Measurements from ENCODE around the gene POLD1.
A peak's percentile ranks its signal among the peaks of the same experiment; 100 is the strongest.

Gene POLD1

DNA sequence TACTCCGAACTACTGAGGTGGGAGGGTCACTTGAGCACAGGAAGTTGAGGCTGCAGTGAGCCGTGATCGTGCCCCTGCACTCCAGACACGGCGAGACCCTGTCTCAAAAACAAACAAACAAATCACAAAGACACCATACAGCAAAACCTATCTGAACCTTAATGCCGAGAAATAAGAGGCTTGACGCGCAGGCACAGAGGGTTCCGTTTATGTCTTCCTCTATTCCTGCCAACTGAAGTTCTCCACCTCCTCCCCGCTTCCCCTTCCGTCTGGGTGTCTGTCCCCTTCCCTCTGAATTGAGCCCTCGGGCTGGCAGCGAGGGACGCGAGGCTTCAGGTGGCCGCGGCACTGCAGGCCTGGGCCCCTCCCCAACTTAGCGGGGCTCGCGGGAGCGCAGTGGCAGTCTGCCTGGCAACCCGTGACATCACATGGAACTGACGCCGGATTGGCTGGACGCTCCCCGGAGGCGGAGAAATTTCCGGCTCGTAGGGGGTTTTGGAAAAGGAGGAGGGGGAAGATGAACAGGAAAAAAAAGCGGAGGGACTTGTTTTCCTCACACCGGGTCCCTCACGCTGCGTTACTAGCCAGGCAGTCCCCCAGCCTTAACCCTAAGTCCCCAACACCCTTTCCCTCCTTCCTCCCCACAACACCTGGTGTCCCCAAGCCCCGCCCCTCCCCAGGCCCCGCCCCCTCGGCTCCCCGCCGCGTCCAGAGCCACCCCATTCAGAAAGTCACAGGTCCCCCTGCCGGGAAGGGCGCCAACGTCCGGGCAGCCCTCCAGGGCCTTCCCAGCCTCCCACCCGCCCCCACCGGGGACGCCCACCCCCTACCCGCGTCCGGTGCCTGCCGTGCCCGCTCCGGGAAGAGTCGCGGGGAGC is 47.4 kb downstream of the POLD1 start:
- Histone ChIP-seq H3K4me3 (replicated peaks; ENCODE audit: low read depth, low read length) (peak overlapping the region; percentile 56), H3K27me3 (replicated peaks; ENCODE audit: control insufficient read depth, insufficient read depth, low read length) (no peaks in the 10 kb centered on the region), H3K36me3 (ENCODE audit: control insufficient read depth, insufficient read depth, low read length) (no peaks in the 10 kb centered on the region)
- TF ChIP-seq, protein P1, sequence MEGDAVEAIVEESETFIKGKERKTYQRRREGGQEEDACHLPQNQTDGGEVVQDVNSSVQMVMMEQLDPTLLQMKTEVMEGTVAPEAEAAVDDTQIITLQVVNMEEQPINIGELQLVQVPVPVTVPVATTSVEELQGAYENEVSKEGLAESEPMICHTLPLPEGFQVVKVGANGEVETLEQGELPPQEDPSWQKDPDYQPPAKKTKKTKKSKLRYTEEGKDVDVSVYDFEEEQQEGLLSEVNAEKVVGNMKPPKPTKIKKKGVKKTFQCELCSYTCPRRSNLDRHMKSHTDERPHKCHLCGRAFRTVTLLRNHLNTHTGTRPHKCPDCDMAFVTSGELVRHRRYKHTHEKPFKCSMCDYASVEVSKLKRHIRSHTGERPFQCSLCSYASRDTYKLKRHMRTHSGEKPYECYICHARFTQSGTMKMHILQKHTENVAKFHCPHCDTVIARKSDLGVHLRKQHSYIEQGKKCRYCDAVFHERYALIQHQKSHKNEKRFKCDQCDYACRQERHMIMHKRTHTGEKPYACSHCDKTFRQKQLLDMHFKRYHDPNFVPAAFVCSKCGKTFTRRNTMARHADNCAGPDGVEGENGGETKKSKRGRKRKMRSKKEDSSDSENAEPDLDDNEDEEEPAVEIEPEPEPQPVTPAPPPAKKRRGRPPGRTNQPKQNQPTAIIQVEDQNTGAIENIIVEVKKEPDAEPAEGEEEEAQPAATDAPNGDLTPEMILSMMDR (IDR thresholded peaks at IDR 0.05; ENCODE audit: insufficient read depth, low read length, poor library complexity, severe bottlenecking), result no peak
- DNase-seq (ENCODE audit: extremely low read depth, insufficient read length), result peak; percentile 89

DNA sequence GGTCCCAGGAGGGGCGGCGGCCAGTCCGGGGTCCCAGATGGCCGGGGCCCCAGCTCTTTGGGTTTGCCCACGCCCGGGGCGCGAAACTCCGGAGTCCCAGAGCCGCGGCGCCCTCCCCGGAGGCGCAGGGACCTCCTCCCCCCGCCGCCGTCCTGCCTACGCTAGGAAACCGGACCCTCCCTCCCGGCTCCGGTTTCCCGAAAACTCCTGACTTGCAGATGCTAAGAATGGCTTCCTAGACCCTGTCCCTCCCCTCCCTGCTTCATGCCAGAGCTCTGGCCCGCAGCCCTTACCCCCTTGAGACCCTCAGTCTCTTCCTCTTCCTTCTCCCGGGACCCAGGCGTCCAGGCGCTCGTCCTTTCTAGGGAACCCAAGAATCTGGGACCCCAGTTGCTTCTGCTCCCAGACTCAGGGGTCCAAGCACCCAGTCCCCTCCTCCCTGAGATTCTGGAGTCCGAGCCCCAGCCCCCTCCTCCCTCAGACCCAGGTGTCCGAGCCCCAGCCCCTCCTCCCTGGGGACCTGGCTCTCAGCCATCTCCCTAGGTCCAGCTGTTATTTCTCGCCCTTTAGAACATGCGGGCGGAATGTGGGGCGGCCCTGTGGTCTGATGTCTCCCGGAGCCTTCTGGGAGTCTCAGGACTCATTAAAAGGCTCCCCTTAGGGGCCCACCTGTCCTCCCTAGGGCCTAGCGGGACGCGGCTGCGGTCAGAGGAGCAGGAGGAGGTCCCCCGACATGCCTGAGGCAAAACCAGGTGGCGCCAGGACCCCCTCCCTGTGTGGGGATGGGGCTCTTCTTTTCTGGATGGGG is 48.3 kb downstream of the POLD1 start, which contains the start of gene MYBPC2:
MYBPC2 (plus strand) TSS at position 672 of the 808 bp plus-strand sequence; CDS start at position 734, 62 bp downstream.
- TF ChIP-seq, protein P1 (IDR thresholded peaks at IDR 0.05; ENCODE audit: insufficient read depth, low read length, poor library complexity, severe bottlenecking), result no peak
- Histone ChIP-seq H3K27me3 (replicated peaks; ENCODE audit: control insufficient read depth, insufficient read depth, low read length) (no peaks in the 10 kb centered on the region), H3K4me3 (replicated peaks; ENCODE audit: low read depth, low read length) (peak within 1 kb of the TSS; percentile 56), H3K36me3 (ENCODE audit: control insufficient read depth, insufficient read depth, low read length) (no peaks in the 10 kb centered on the region)
- no peak for DNase-seq (ENCODE audit: extremely low read depth, insufficient read length)

DNA sequence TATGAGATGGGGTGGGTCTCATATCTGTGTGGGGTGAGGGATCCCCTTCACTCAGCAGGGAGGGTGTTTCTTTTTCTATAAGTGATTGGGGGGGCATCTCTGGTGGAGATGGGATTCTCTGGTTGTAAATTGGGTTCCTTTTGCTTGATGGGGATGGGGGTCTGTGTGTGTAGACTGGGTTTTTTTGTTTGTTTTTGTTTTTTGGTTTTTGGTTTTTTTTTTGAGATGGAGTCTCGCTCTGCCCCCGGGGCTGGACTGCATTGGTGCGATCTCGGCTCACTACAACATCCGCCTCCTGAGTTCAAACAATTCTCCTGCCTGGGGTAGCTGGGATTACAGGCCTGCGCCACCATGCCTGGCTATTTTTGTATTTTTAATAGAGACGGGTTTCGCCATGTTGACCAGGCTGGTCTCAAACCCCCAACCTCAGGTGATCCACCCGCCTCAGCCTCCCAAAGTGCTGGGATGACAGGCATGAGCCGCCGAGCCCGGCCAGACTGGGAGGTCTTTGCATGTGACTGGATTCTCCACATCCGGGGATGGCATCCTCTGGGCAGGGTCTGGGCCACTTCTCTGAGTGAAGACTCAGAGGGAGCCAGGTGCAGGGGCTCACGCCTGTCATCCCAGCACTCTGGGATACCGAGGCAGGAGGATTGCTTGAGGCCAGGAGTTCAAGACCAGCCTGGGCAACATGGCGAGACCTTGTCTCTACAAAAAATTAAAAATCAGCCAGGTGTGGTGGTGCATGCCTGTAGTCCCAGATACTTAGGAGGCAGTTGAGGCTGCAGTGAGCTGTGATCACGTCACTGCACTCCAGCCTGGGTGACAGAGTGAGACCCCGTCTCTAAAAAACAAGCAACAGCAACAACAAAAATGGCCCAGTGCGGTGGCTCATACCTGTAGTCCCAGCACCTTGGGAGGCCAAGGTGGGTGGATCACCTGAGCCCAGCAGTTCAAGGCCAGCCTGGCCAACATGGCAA is 49.3 kb downstream of the POLD1 start:
- TF ChIP-seq, protein P1 (IDR thresholded peaks at IDR 0.05; ENCODE audit: insufficient read depth, low read length, poor library complexity, severe bottlenecking), result no peak
- H3K36me3 ChIP-seq (ENCODE audit: control insufficient read depth, insufficient read depth, low read length), result no peaks in the 10 kb centered on the region
- no peak overlapping the region for H3K4me3 ChIP-seq (replicated peaks; ENCODE audit: low read depth, low read length)
- no peaks in the 10 kb centered on the region for H3K27me3 ChIP-seq (replicated peaks; ENCODE audit: control insufficient read depth, insufficient read depth, low read length)
- no peak for DNase-seq (ENCODE audit: extremely low read depth, insufficient read length)

DNA sequence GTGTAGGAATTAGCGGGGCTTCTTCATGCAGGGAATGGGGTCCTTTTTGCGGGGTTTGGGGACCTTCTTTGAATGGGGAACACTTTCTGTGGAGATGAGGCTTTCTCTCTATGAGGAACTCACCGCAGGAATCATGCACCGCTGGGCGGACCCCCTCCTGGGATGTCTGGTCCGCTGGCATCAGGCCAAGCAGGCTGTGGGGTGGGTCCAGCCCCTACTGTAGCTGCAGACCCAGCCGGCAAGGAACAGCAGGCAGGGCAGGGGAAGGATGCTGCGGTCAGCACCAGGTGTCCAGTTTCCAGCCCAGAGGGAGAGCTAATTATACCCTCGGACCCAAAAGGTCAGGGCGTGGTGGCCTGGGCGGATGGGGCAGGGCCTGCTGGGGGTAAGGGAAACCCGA is 50.4 kb downstream of the POLD1 start:
- H3K4me3 ChIP-seq (replicated peaks; ENCODE audit: low read depth, low read length), result no peak overlapping the region
- H3K27me3 ChIP-seq (replicated peaks; ENCODE audit: control insufficient read depth, insufficient read depth, low read length), result no peaks in the 10 kb centered on the region
- TF ChIP-seq, protein P1 (IDR thresholded peaks at IDR 0.05; ENCODE audit: insufficient read depth, low read length, poor library complexity, severe bottlenecking), result no peak
- H3K36me3 ChIP-seq (ENCODE audit: control insufficient read depth, insufficient read depth, low read length), result no peaks in the 10 kb centered on the region
- no peak for DNase-seq (ENCODE audit: extremely low read depth, insufficient read length)

DNA sequence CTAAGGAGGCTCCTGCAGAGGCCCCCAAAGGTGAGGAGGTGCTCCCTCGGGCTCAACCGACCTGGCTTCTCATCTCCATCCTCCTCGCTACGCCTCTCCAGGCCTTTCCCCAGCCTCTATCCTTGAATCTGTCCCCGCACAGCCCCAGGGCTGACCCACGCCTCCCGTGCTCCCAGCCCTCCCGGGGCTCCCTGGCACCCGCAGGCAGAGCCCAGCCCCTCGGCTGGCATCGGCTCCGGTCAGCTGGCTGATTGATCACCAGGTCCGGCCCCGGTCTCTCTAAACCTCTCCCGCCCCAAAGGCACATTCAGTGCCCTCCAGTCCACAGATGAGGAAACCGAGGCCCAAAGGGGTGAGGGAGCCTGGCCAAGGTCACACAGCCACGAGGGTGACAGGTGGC is 51.1 kb downstream of the POLD1 start:
- no peak overlapping the region for H3K4me3 ChIP-seq (replicated peaks; ENCODE audit: low read depth, low read length)
- DNase-seq (ENCODE audit: extremely low read depth, insufficient read length), result no peak

More for the DNA sequence above, 51.1 kb downstream of the POLD1 start:
- H3K27me3 ChIP-seq (replicated peaks; ENCODE audit: control insufficient read depth, insufficient read depth, low read length), result no peaks in the 10 kb centered on the region
- TF ChIP-seq, protein P1 (IDR thresholded peaks at IDR 0.05; ENCODE audit: insufficient read depth, low read length, poor library complexity, severe bottlenecking), result no peak
- H3K36me3 ChIP-seq (ENCODE audit: control insufficient read depth, insufficient read depth, low read length), result no peaks in the 10 kb centered on the region

All from GM06990 (cell line).